Transverse colon (tissue), 4 donors: Measurements from ENCODE around the gene CPLX1. TPM values are rescaled to one million over a fixed set of nuclear protein-coding genes. Genes with fewer than 3 reads are reported as not detected.

ENCODE experiments used
- DNase-seq: peaks from one replicate; pipeline ENCODE4 v3.0.0-alpha.2; 2019
- H3K27ac ChIP-seq, 4 donors: fragments of 200-600 bp; sonication (generic); 2 replicates each; pipeline ENCODE4 v1.5.1; 2016 to 2018; ENCODE audit warnings: inconsistent platforms in 4 of 4
- H3K27me3 ChIP-seq: fragments of 200-600 bp; sonication (generic); 2 replicates; pipeline ENCODE4 v1.5.1; 2017; ENCODE audit warnings: inconsistent platforms
- H3K36me3 ChIP-seq, 4 donors: fragments of 200-600 bp; sonication (generic); 2 replicates each; pipeline ENCODE4 v1.5.1; 2017 to 2019; ENCODE audit warnings: inconsistent platforms in 4 of 4
- H3K4me1 ChIP-seq, 4 donors: fragments of 200-600 bp; sonication (generic); 2 replicates each; pipeline ENCODE4 v1.5.1; 2017 to 2020; ENCODE audit warnings: inconsistent platforms in 4 of 4
- H3K4me3 ChIP-seq, 4 donors: fragments of 200-600 bp; sonication (generic); 1 replicate in 1 of 4; 2 replicates in 3 of 4; pipeline versions ENCODE4 v1.5.1 to v1.6.1; 2017 to 2019; ENCODE audit warnings: inconsistent platforms in 4 of 4
- H3K9me3 ChIP-seq, 2 donors: fragments of 200-600 bp; sonication (generic); 2 replicates each; pipeline ENCODE4 v1.5.1; 2017 to 2019; ENCODE audit warnings: inconsistent platforms in 2 of 2
- EP300 ChIP-seq: sonication (generic); formaldehyde crosslinking; IDR thresholded peaks from one replicate; pipeline ENCODE4 v1.6.1; 2017; ENCODE audit warnings: antibody characterized with exemption, low read depth
- POLR2A ChIP-seq: fragments of 450-650 bp; IDR thresholded peaks from one replicate; pipeline ENCODE4 v1.6.1; 2016; ENCODE audit warnings: antibody characterized with exemption, mild to moderate bottlenecking, moderate library complexity
- POLR2AphosphoS5 ChIP-seq, 3 donors: sonication (generic); formaldehyde crosslinking; IDR thresholded peaks; one replicate each; pipeline ENCODE4 v1.6.1; 2016; ENCODE audit warnings: antibody characterized with exemption in 3 of 3
- WGBS, 2 donors: methylation state at CpG; one replicate each; pipeline ENCODE4 v1.1.5; 2018; ENCODE audit warnings: low coverage in 1 of 2; 5-methylcytosine and 5-hydroxymethylcytosine counted together
- in situ Hi-C, 4 donors: fragments of 200-750 bp; cut with MboI; loops; one replicate each; pipeline versions ENCODE4 v1.15.0 to v1.15.1; 2017; ENCODE audit warnings: low sequenced_read_pairs in 3 of 4, low pct_ligation_motif_present in 1 of 4, low pct_unique_long_range_greater_than_20kb in 1 of 4
- intact Hi-C: fragments of 100-400 bp; cut with DNase I; formaldehyde crosslinking; loops from one replicate; pipeline ENCODE4 v1.15.1; 2023; ENCODE audit warnings: low total_unique reads
- total RNA-seq, 4 donors: library from RNA; depleted of rRNA; stranded (reverse); fragments of >200 nt; gene quantifications; one replicate each; pipeline ENCODE4 v1.1.0, GENCODE V29; 2016
- TF ChIP-seq, protein P1 (sequence below), 5 experiments: fragments of 200-600 bp in 3 of 5; fragments of 450-650 bp in 2 of 5; sonication (generic) in 3 of 5; IDR thresholded peaks; 1 replicate in 2 of 5; 2 replicates in 3 of 5; pipeline ENCODE4 v1.5.1; 2016 to 2017; ENCODE audit warnings: antibody characterized with exemption in 5 of 5, inconsistent platforms in 3 of 5, mild to moderate bottlenecking in 2 of 5, moderate library complexity in 1 of 5

Gene CPLX1
- total RNA-seq, 4 donors from 2014 or later = 0.32 to 3.7 (median 0.41) TPM; not detected in 1

DNA sequence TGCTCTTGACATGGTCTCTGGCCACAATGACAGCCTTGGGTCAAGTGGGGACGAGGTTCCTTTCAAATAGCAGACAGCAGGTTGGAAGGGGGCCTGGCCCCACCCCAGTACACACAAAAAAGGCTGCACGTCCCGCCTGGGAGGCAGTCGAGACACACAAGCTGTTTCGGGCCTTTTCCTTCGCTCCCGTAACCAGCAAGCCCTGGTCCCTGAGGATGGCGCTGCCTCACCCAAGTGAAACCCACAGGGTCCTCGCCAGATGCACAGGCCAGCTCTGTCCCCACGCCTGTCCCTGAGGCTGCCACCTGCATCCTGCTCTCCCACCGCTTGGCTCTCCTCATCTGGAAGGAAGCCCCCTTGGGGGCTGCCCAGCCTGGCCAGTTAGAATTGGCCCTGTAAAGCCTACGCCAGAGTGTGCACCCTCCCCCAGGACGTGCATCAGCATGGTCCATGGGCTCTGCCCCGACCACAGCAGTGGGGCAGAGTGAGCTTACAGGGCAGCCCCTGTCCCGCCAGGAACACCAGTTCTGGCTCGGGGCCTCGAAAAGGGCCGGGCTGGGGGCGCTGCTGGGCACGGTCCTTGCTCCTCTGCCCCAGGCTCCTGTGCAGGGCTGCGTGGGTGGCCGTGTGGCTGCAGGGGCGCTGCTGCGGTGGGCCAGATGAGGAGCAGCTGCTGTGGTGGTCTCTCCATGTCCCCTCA, 2.0 kb downstream of the CPLX1 start:
- Histone ChIP-seq H3K4me1 (peaks cover 4 to 19% (median 16%) of the 10 kb centered on the region in 4 donors), H3K27me3 (peaks cover 83% of the 10 kb centered on the region), H3K36me3 (no peaks in the 10 kb centered on the region), H3K9me3 (no peaks in the 10 kb centered on the region), H3K27ac (no peak overlapping the region), H3K4me3 (no peak overlapping the region)
- no peak for DNase-seq
- in situ Hi-C loops = no loop called here
- intact Hi-C loops = no loop called here
- 69% methylated on average over 21 of the region's 24 CpGs; no CpG with 5 or more reads in 1 of the 2 donors for WGBS, 2 donors
- TF ChIP-seq, protein P1, sequence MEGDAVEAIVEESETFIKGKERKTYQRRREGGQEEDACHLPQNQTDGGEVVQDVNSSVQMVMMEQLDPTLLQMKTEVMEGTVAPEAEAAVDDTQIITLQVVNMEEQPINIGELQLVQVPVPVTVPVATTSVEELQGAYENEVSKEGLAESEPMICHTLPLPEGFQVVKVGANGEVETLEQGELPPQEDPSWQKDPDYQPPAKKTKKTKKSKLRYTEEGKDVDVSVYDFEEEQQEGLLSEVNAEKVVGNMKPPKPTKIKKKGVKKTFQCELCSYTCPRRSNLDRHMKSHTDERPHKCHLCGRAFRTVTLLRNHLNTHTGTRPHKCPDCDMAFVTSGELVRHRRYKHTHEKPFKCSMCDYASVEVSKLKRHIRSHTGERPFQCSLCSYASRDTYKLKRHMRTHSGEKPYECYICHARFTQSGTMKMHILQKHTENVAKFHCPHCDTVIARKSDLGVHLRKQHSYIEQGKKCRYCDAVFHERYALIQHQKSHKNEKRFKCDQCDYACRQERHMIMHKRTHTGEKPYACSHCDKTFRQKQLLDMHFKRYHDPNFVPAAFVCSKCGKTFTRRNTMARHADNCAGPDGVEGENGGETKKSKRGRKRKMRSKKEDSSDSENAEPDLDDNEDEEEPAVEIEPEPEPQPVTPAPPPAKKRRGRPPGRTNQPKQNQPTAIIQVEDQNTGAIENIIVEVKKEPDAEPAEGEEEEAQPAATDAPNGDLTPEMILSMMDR (IDR thresholded peaks at IDR 0.05) = no peak
- TF ChIP-seq POLR2AphosphoS5 (IDR thresholded peaks at IDR 0.05) (no peak), POLR2A (no peak), EP300 (no peak)

- peaks cover 4 to 19% (median 16%) of the 10 kb centered on the region in 4 donors for H3K4me1 ChIP-seq
- no peak for DNase-seq
- no peak for TF ChIP-seq POLR2A
- TF ChIP-seq, protein P1 (IDR thresholded peaks at IDR 0.05) = no peak
- TF ChIP-seq EP300 = no peak
- no peak for TF ChIP-seq POLR2AphosphoS5 (IDR thresholded peaks at IDR 0.05)
- no peak overlapping the region for H3K27ac ChIP-seq
- no peaks in the 10 kb centered on the region for H3K36me3 ChIP-seq
- peaks cover 81% of the 10 kb centered on the region for H3K27me3 ChIP-seq
- 77 to 80% methylated on average over 4 to 20 of the region's 21 CpGs for WGBS, 2 donors
- no peaks in the 10 kb centered on the region for H3K9me3 ChIP-seq
- in situ Hi-C loops (no loop called here), intact Hi-C loops (no loop called here)
- H3K4me3 ChIP-seq = no peak overlapping the region
Measured at GRCh38 chr4:823176-823760, 2.7 kb downstream of the CPLX1 start.

DNA sequence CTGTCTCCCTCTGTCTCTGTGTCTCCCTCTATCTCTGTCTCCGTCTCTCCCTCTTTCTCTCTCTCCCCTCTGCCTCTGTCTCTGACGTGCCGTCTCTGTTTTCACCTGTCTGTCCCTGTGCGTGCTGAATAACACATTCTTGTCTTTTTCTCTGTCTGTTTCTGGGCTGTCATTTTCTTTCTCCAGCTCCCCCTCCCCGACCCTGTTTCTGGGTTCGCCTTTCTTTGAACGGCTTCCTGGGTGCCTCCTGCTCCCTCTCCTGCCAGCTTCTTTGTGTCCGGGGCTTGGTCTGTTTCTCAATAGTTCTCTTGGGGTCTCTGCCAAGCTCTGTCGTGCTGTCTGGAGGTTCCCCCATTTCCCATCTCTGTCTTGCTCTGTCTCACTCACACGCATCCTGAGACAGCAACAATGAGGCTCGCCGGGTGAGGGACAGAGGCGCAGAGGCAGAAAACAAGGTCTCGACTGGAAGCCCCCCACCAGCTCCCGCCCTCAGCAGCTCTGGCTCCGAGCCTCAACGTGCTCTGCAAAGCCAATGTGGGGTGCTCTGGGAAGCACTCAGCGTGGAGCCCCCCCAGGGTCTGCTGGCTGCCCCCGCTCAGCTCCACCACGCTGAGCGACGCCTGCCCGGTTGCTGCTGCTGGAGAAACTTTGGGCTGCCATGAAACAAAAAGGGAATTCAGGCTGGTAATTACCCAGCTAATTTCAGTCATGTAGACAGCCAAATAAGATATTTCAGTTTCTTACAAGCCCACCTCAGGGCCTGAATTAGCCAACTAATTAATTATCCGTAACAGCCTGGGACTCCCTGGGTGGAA, 3.4 kb downstream of the CPLX1 start:
- Histone ChIP-seq H3K9me3 (no peaks in the 10 kb centered on the region), H3K27ac (no peak overlapping the region), H3K4me1 (peaks cover 4 to 19% (median 16%) of the 10 kb centered on the region in 4 donors), H3K4me3 (no peak overlapping the region), H3K27me3 (peaks cover 75% of the 10 kb centered on the region), H3K36me3 (no peaks in the 10 kb centered on the region)
- DNase-seq = no peak
- WGBS, 2 donors = 44 to 56% methylated on average over 9 to 24 of the region's 24 CpGs
- in situ Hi-C loops (no loop called here), intact Hi-C loops (no loop called here)
- TF ChIP-seq, protein P1 (IDR thresholded peaks at IDR 0.05) = no peak
- no peak for TF ChIP-seq EP300
- no peak for TF ChIP-seq POLR2AphosphoS5 (IDR thresholded peaks at IDR 0.05)
- no peak for TF ChIP-seq POLR2A

GRCh38 chr4:821631-822030, 4.3 kb downstream of the CPLX1 start:
- H3K27me3 ChIP-seq = peaks cover 69% of the 10 kb centered on the region
- no peak overlapping the region for H3K27ac ChIP-seq
- TF ChIP-seq EP300 = no peak
- DNase-seq = no peak
- intact Hi-C loops (no loop called here), in situ Hi-C loops (no loop called here)
- no peaks in the 10 kb centered on the region for H3K9me3 ChIP-seq
- 85% methylated on average over 16 of the region's 16 CpGs; no CpG with 5 or more reads in 1 of the 2 donors for WGBS, 2 donors
- no peak overlapping the region for H3K4me3 ChIP-seq
- H3K4me1 ChIP-seq = peaks cover 2 to 14% (median 12%) of the 10 kb centered on the region in 4 donors
- no peaks in the 10 kb centered on the region for H3K36me3 ChIP-seq
